NCI-H1048 (cell line): Measurements from ENCODE around the gene RPL27.

Source experiments
- DNase-seq: peaks from one replicate; lab custom pipeline; 2025; lab: John Stamatoyannopoulos, UW

RPL27 gene

GRCh38 chr17:43020789-43021740 lies 22.8 kb downstream of the RPL27 start:
- no peak for DNase-seq

GRCh38 chr17:43021741-43022512 lies 23.7 kb downstream of the RPL27 start, which contains the start of gene VAT1:
Gene VAT1, minus strand, starts transcription at chr17:43022385. Its CDS starts 63 bp downstream, at chr17:43022322.
- DNase-seq = peak; percentile 39

DNA sequence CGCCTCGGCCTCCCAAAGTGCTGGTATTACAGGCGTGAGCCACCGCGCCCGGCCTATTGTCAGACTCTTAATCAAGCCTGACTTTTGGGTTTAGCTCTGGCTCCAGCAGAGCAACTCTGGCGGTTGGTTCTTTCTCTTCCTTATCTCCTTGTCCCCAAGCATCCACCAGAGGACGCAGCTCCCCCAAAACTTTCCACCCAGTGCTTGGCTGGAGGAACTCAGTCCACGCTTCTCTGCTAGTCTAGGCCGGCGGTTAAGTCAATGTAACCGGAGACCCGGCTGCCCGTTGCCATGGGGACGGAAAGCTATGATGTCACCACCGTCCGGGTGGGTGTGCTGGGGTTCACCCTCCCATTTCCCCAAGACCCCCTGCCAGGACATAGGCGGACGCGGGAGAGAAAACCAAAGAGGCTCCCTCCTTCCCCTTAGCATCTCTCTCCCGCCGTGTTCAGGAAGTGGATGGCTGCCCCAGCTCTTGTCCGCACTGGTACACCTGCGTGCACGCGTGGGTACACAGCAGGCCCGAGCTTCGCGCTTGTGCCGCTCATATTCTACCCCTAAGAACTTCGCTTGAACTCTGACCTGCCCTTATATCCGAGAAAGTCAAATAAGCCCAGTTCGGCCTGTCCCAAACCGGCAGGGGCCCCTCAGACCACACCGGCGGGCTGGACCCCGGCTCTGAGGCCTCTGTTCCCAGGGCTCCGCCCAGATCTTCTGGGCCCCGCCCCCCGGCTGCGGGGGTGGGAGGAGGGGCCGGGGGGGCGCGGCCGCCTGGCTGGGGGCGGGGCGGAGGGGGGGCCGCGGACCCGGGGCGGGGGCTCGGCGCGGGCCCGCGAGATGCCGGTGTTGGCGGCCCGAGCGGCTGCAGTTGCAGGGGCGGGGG lies 26.4 kb downstream of the RPL27 start, which contains the start of gene RND2:
RND2 (plus strand) TSS at position 825 of the 883 bp plus-strand sequence. CDS start 117 bp downstream, outside the sequence.
- DNase-seq = peak; percentile 80

DNA sequence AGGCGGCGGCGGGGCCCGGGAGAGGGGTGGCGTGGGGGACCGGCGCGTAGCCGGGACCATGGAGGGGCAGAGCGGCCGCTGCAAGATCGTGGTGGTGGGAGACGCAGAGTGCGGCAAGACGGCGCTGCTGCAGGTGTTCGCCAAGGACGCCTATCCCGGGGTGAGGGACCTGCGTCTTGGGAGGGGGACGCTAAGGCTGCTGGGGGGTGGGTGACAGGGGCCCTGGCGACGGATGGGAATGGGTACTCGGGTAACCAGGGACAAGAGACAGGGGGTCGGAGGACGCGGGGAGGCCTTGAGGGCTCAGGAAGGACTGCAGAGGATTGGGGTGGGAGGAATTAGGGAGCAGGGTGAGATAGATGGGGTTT lies 27.1 kb downstream of the RPL27 start:
- DNase-seq = no peak

DNA sequence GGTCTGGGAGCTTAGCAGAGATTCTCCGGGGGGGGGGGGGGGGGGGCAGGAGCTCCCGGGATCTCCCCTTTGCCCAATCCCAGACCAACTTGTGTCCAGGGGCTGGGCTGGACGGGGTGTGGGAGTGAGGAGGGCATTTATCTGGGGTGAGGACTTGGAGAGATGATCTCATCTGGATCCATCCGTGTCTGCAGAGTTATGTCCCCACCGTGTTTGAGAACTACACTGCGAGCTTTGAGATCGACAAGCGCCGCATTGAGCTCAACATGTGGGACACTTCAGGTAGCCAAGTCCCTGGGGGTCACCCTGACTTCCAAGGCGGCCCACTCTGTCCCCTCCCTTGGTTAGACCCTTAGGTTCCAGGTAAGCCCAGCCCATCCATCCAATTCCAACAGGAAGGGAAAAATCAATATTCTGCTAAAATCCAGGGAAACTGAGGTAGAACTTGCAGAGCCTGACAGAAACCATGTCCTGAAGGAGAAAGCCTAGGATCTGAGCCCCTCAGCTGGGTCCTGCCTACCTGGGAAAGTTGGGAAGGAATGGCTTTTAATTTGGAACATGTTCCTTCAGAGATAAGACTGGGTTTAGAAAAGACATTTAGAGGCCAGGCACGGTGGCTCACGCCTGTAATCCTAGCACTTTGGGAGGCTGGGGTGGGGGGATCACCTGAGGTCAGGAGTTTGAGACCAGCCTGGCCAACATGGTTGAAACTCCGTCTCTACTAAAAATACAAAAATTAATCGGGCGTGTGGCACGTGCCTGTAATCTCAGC lies 27.7 kb downstream of the RPL27 start:
- no peak for DNase-seq

DNA sequence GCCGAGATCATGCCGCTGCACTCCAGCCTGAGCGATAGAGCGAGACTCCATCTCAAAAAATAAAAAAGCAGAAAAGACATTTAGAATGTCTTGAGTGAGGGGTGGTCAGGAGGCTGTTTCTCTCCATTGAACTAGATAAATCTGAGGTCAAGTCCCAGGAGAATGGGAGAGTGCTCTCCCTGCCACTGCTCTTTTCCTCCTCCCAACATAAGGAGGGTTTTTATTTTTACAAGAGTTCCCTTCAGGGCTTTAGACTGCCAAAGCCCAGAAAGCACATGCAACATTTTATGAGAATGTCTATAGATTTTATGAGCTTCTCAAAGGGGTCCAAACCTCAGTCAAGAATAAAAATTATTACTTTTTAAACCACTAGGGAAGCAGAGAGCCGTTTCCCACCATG lies 28.4 kb downstream of the RPL27 start:
- DNase-seq = no peak

DNA sequence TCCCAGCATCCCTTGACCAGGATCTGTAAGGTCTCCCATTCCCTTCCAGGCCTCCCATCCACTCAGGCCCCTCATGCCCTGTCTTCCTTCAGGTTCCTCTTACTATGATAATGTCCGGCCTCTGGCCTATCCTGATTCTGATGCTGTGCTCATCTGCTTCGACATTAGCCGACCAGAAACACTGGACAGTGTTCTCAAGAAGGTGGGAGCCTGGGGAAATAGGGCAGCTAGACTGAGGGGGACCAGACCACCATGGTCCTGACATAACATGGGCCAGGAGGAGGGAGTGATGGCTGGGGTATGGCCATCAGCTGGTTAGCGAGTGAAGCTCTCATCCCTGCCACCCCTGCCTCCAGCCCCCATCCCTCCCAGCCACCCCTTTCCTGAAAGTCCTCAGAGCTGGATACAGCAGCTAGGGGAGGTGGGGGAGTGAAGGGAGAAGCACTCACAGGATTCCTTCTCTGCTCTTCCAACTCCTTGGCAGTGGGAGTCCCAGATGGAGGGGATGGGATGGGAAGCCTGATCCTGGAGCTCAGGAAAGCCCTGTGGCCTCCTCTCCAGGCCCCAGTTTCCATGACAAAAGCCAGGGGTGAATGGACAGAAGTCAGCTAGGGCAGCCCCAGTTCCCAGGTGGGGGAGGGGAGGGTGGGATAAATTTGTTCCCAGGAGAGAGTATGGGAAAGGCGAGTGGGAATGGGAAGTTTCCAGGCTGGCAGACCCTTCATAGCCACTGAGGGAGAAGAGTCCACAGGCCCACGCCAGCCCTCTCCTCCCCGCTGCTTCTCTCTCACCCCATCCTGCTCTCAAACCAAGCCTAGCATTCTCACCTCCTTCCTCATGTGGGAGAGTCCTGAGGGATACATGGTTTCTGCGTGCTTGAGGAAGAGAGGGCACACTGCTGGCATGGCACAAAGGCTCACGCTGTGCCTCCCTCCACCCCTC lies 29.1 kb downstream of the RPL27 start:
- no peak for DNase-seq

DNA sequence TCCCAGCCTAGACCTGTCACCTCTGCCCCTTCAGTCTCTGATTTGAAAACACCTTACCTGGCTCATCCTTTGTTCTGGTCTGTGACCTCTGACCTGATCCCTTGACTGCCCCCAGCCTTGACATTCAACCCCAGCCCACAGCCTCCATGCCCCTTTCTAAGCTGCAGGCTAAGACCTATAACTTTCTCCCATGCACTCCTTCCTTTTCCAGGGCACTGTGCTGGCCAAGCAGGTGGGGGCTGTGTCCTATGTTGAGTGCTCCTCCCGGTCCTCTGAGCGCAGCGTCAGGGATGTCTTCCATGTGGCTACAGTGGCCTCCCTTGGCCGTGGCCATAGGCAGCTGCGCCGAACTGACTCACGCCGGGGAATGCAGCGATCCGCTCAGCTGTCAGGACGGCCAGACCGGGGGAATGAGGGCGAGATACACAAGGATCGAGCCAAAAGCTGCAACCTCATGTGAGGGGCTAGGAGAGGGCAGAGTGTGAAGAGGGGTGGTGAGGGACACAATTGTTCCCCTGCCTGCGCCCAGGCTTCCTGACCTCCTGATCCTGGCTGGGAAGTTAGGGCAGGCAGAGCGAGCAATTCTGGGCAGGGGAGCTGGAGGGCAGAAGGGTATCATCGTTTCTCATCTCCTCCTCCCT lies 30.1 kb downstream of the RPL27 start:
- DNase-seq = no peak

DNA sequence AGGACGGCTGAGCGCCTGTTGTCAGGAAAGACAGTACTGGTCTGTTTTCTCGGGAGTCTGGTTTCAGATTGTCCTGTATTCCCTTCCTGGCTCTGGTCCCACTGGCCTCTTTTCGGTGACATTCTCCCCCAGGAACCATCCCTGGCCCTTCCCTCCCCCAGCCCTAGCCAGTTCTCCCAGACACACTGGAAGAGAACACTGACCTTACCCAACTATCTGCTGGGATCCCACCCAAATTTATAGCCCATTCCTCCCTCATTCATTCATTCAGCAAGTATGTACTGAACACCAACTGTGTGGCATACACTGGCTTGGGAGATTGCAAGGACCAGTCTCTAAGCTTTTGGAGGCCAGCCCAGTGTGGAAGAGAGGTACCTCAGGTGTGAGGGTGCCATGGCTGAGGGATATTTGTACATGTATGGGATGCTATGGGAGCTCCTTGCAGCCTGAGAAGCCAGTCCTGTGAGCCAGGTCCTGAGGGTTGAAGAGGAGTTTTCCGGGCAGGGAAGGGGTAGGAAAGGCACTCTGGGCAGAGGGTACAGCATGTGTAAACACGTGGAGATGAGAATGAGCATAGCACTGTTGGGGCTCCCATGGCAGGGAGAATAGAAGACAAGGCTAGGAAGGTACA lies 32.0 kb downstream of the RPL27 start:
- DNase-seq = no peak

GRCh38 chr17:43031666-43032065 lies 33.4 kb downstream of the RPL27 start:
- DNase-seq = no peak

GRCh38 chr17:43033948-43034881 lies 36.0 kb downstream of the RPL27 start:
- no peak for DNase-seq

- DNase-seq = no peak
These were observed 36.7 kb downstream of the RPL27 start for GRCh38 chr17:43034894-43035293.

DNA sequence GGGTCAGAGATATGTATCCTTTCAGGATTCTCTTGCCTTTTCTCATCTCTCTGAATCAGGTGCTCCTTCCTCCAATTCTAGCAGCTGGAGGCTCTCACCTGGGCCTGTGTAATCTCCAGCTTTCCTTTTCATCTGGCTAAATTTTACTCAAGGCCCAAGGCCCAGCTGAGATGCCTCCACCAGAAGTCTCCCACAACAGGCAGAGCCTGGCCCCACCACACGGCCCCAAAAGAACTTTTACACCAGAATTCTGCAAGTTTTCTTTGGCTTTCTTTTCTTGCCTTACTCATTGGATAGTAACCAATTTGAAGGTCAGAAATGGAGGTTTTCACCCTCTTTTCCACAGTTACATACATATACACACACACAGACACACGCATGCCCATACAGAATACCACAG lies 41.4 kb downstream of the RPL27 start:
- no peak for DNase-seq

- DNase-seq = no peak
These were observed 42.4 kb downstream of the RPL27 start for GRCh38 chr17:43040655-43041054.

GRCh38 chr17:43042025-43042628 lies 43.9 kb downstream of the RPL27 start:
- DNase-seq = no peak

DNA sequence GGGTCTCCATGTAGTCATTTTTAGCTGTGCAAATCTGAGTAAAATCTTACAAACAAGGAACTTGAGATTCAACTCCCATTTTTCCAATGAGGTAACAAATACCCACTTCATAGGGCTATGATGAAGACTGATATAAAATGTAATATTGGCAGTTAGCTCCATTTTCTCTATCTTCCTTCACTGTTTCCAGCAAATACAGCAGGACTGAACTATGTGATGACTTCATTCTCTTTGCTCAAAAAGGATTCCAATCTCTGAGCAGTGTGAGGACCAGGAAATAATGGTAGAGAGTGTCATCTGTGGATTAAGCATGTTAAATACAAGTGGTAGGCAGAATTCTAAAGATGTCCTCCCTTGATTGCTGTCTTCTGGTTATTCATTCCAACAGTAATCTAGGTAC lies 45.1 kb downstream of the RPL27 start:
- DNase-seq = no peak

DNA sequence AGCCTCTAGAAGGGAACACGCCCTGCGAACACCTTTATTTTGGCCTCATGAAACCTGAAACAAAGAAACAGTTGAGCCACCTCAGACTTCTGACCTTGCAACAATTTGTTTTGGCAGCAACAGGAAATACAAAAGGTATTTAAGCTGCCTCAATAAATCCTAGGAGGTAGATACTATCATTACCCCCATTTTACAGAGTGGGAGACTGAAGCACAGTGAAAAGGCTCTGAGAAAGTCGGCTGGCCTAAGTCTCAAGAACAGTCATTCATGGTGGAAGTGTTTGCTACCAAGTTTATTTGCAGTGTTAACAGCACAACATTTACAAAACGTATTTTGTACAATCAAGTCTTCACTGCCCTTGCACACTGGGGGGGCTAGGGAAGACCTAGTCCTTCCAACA lies 45.8 kb downstream of the RPL27 start:
- no peak for DNase-seq
